ENCODE measurements around the gene PRKD1.

The PRKD1 gene

GRCh38 chr14:29745863-29746262 is 181.8 kb downstream of the PRKD1 start:
- no peak for TF ChIP-seq CTCF (IDR thresholded peaks at IDR 0.05)
- H3K4me1 Mint-ChIP-seq: no peaks in the 10 kb centered on the region
- H3K27ac Mint-ChIP-seq: no peak overlapping the region

GRCh38 chr14:29743531-29743930 is 184.1 kb downstream of the PRKD1 start:
- DNase-seq: no peak
- H3K27me3 Mint-ChIP-seq (ENCODE audit: low read depth, poor library complexity): no peaks in the 10 kb centered on the region
- no peak for TF ChIP-seq CTCF (IDR thresholded peaks at IDR 0.05)
- H3K36me3 Mint-ChIP-seq (ENCODE audit: low read depth): no peaks in the 10 kb centered on the region
- no peaks in the 10 kb centered on the region for H3K4me1 Mint-ChIP-seq
- no peaks in the 10 kb centered on the region for H3K9me3 Mint-ChIP-seq
- H3K27ac Mint-ChIP-seq: no peak overlapping the region
- H3K4me3 Mint-ChIP-seq: no peak overlapping the region

More at GRCh38 chr14:29745863-29746262, 181.8 kb downstream of the PRKD1 start:
- Mint-ChIP-seq H3K9me3 (no peaks in the 10 kb centered on the region), H3K4me3 (no peak overlapping the region), H3K27me3 (ENCODE audit: low read depth, poor library complexity) (no peaks in the 10 kb centered on the region), H3K36me3 (ENCODE audit: low read depth) (no peaks in the 10 kb centered on the region)
- DNase-seq: no peak

- no peak for TF ChIP-seq CTCF (IDR thresholded peaks at IDR 0.05)
- Mint-ChIP-seq H3K36me3 (ENCODE audit: low read depth) (no peaks in the 10 kb centered on the region), H3K4me1 (no peaks in the 10 kb centered on the region), H3K27ac (no peak overlapping the region), H3K9me3 (no peaks in the 10 kb centered on the region), H3K4me3 (no peak overlapping the region), H3K27me3 (ENCODE audit: low read depth, poor library complexity) (no peaks in the 10 kb centered on the region)
- DNase-seq: no peak
Observed at GRCh38 chr14:29741909-29742401, 185.7 kb downstream of the PRKD1 start.

GRCh38 chr14:29740491-29740890 is 187.2 kb downstream of the PRKD1 start:
- no peaks in the 10 kb centered on the region for H3K36me3 Mint-ChIP-seq (ENCODE audit: low read depth)
- H3K27me3 Mint-ChIP-seq (ENCODE audit: low read depth, poor library complexity): no peaks in the 10 kb centered on the region
- no peak overlapping the region for H3K27ac Mint-ChIP-seq
- no peak for DNase-seq
- no peak overlapping the region for H3K4me3 Mint-ChIP-seq
- H3K4me1 Mint-ChIP-seq: no peaks in the 10 kb centered on the region
- no peaks in the 10 kb centered on the region for H3K9me3 Mint-ChIP-seq
- TF ChIP-seq CTCF (IDR thresholded peaks at IDR 0.05): no peak

GRCh38 chr14:29738950-29739349 is 188.7 kb downstream of the PRKD1 start:
- DNase-seq: no peak
- Mint-ChIP-seq H3K27ac (no peak overlapping the region), H3K36me3 (ENCODE audit: low read depth) (no peaks in the 10 kb centered on the region), H3K4me3 (no peak overlapping the region), H3K9me3 (no peaks in the 10 kb centered on the region), H3K27me3 (ENCODE audit: low read depth, poor library complexity) (no peaks in the 10 kb centered on the region), H3K4me1 (no peaks in the 10 kb centered on the region)
- no peak for TF ChIP-seq CTCF (IDR thresholded peaks at IDR 0.05)

GRCh38 chr14:29738056-29738455 is 189.6 kb downstream of the PRKD1 start:
- Mint-ChIP-seq H3K4me1 (no peaks in the 10 kb centered on the region), H3K27me3 (ENCODE audit: low read depth, poor library complexity) (no peaks in the 10 kb centered on the region), H3K36me3 (ENCODE audit: low read depth) (no peaks in the 10 kb centered on the region), H3K27ac (no peak overlapping the region), H3K9me3 (no peaks in the 10 kb centered on the region), H3K4me3 (no peak overlapping the region)
- no peak for TF ChIP-seq CTCF (IDR thresholded peaks at IDR 0.05)
- DNase-seq: no peak
